HEK293 (cell line): ENCODE measurements around the gene MIEF2.

Experiments used
- GLIS1 ChIP-seq: fragments of 450-650 bp; formaldehyde crosslinking; IDR thresholded peaks from 2 replicates; pipeline ENCODE4 v1.5.1; 2016; ENCODE audit warnings: missing biosample characterization, missing genetic modification characterization
- GLIS2 ChIP-seq: fragments of 450-650 bp; formaldehyde crosslinking; IDR thresholded peaks from 2 replicates; pipeline ENCODE4 v1.5.1; 2016; ENCODE audit warnings: missing biosample characterization, missing genetic modification characterization
- KLF7 ChIP-seq: fragments of 450-650 bp; formaldehyde crosslinking; IDR thresholded peaks from 2 replicates; pipeline ENCODE4 v1.5.1; 2016; ENCODE audit warnings: missing biosample characterization, missing genetic modification characterization, borderline replicate concordance
- PRDM10 ChIP-seq: fragments of 450-650 bp; formaldehyde crosslinking; IDR thresholded peaks from 2 replicates; pipeline ENCODE4 v1.5.1; 2016; ENCODE audit warnings: missing biosample characterization, missing genetic modification characterization
- YY2 ChIP-seq: fragments of 450-650 bp; formaldehyde crosslinking; IDR thresholded peaks from 2 replicates; pipeline ENCODE4 v1.5.1; 2016; ENCODE audit warnings: missing biosample characterization, missing genetic modification characterization
- ZBTB48 ChIP-seq: fragments of 450-650 bp; formaldehyde crosslinking; IDR thresholded peaks from 2 replicates; pipeline ENCODE4 v1.5.1; 2016; ENCODE audit warnings: missing biosample characterization, missing genetic modification characterization
- ZFP69B ChIP-seq: fragments of 450-650 bp; formaldehyde crosslinking; IDR thresholded peaks from 2 replicates; pipeline ENCODE4 v1.5.1; 2016; ENCODE audit warnings: missing biosample characterization, missing genetic modification characterization
- ZNF155 ChIP-seq: fragments of 450-650 bp; formaldehyde crosslinking; IDR thresholded peaks from 2 replicates; pipeline ENCODE4 v1.5.1; 2016; ENCODE audit warnings: missing biosample characterization, missing genetic modification characterization
- ZNF18 ChIP-seq: fragments of 450-650 bp; formaldehyde crosslinking; IDR thresholded peaks from 2 replicates; pipeline ENCODE4 v1.5.1; 2016; ENCODE audit warnings: missing biosample characterization, missing genetic modification characterization
- ZNF184 ChIP-seq: fragments of 450-650 bp; IDR thresholded peaks from 2 replicates; pipeline ENCODE4 v1.5.1; 2018; ENCODE audit warnings: missing biosample characterization, mild to moderate bottlenecking, missing genetic modification characterization
- ZNF2 ChIP-seq: fragments of 450-650 bp; formaldehyde crosslinking; IDR thresholded peaks from 2 replicates; pipeline ENCODE4 v1.5.1; 2016; ENCODE audit warnings: missing biosample characterization, missing genetic modification characterization
- ZNF24 ChIP-seq: fragments of 450-650 bp; formaldehyde crosslinking; IDR thresholded peaks from 2 replicates; pipeline ENCODE4 v1.5.1; 2016; ENCODE audit warnings: missing biosample characterization, missing genetic modification characterization
- ZNF248 ChIP-seq: fragments of 450-650 bp; formaldehyde crosslinking; IDR thresholded peaks from 2 replicates; pipeline ENCODE4 v1.5.1; 2017; ENCODE audit warnings: missing biosample characterization, missing genetic modification characterization
- ZNF274 ChIP-seq, 2 experiments: fragments of 200-500 bp in 1 of 2; fragments of 450-650 bp in 1 of 2; sonication (Bioruptor generic) in 1 of 2; formaldehyde crosslinking in 1 of 2; IDR thresholded peaks; 2 replicates each; pipeline versions ENCODE4 v1.5.1 to v1.6.1; 2014 to 2016; ENCODE audit warnings: borderline replicate concordance in 1 of 2, inconsistent platforms in 1 of 2, low read length in 1 of 2, missing biosample characterization in 1 of 2, missing genetic modification characterization in 1 of 2
- ZNF292 ChIP-seq: fragments of 450-650 bp; formaldehyde crosslinking; IDR thresholded peaks from 2 replicates; pipeline ENCODE4 v1.5.1; 2016; ENCODE audit warnings: low read depth, missing biosample characterization, missing genetic modification characterization, borderline replicate concordance
- ZNF394 ChIP-seq: fragments of 450-650 bp; formaldehyde crosslinking; IDR thresholded peaks from 2 replicates; pipeline ENCODE4 v1.5.1; 2016; ENCODE audit warnings: missing biosample characterization, missing genetic modification characterization, mild to moderate bottlenecking, moderate library complexity, borderline replicate concordance
- ZNF514 ChIP-seq: fragments of 450-650 bp; formaldehyde crosslinking; IDR thresholded peaks from 2 replicates; pipeline ENCODE4 v1.5.1; 2016; ENCODE audit warnings: missing biosample characterization, missing genetic modification characterization
- ZNF529 ChIP-seq: fragments of 450-650 bp; formaldehyde crosslinking; IDR thresholded peaks from 2 replicates; pipeline ENCODE4 v1.5.1; 2017; ENCODE audit warnings: missing genetic modification characterization, missing biosample characterization; ENCODE audit not compliant: insufficient replicate concordance
- ZSCAN30 ChIP-seq: fragments of 450-650 bp; IDR thresholded peaks from 2 replicates; pipeline ENCODE4 v1.5.1; 2018; ENCODE audit warnings: missing biosample characterization, mild to moderate bottlenecking, missing genetic modification characterization, moderate library complexity
- TF ChIP-seq, protein P1 (sequence below): fragments of 450-650 bp; formaldehyde crosslinking; IDR thresholded peaks from 2 replicates; pipeline ENCODE4 v1.5.1; 2017; ENCODE audit warnings: missing biosample characterization, missing genetic modification characterization
- TF ChIP-seq, protein P2 (sequence below): fragments of 450-650 bp; IDR thresholded peaks from 2 replicates; pipeline ENCODE4 v1.5.1; 2018; ENCODE audit warnings: missing biosample characterization, mild to moderate bottlenecking, missing genetic modification characterization
- TF ChIP-seq, protein P3 (sequence below): fragments of 450-650 bp; formaldehyde crosslinking; optimal IDR thresholded peaks from 2 replicates; pipeline ENCODE3; 2016; ENCODE audit warnings: missing biosample characterization, mild to moderate bottlenecking, missing genetic modification characterization
- TF ChIP-seq, protein P4 (sequence below): fragments of 450-650 bp; formaldehyde crosslinking; IDR thresholded peaks from 2 replicates; pipeline ENCODE4 v1.5.1; 2016; ENCODE audit warnings: missing biosample characterization, missing genetic modification characterization

Gene MIEF2

DNA sequence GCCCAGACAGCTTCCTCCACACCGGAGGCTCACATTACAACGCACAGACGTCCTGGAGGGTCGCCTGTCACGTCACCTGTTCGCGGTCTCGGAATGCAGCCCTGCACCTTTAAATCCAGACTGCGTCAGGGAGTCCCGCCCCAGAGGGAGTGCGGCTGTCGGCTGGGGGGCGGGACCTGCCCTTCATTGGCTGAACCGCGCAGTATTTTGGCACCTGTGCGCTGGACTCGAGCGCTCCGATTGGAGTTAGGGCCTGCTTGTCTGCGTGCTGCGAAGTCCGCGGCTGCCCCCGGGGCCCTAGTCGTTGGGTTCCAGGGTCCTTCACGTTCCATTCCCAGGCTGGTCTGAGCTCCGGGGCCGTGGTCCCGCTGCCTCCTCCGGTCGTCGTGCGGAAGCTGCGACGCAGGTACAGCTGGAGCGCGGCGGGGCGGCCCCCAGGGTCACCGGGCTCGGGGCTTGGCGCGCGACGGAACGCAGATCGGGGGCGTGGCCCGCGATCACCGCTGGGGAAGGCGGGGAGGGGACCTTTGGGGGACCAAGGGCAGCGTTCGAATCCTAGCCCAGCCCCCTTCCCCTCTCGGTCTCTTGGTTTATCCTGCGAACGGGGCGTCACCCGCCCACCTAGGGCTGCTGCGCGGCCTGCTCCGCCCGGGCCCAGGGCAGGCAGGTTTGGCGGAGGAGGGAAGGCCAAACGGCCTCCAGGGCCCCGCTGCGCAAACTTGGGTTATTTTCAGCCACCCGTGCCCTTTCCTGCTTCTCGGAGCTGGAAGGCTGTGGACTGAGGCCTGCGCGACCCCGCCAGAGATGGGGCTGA, at the start of gene MIEF2 (continued):
- TF ChIP-seq, protein P1, sequence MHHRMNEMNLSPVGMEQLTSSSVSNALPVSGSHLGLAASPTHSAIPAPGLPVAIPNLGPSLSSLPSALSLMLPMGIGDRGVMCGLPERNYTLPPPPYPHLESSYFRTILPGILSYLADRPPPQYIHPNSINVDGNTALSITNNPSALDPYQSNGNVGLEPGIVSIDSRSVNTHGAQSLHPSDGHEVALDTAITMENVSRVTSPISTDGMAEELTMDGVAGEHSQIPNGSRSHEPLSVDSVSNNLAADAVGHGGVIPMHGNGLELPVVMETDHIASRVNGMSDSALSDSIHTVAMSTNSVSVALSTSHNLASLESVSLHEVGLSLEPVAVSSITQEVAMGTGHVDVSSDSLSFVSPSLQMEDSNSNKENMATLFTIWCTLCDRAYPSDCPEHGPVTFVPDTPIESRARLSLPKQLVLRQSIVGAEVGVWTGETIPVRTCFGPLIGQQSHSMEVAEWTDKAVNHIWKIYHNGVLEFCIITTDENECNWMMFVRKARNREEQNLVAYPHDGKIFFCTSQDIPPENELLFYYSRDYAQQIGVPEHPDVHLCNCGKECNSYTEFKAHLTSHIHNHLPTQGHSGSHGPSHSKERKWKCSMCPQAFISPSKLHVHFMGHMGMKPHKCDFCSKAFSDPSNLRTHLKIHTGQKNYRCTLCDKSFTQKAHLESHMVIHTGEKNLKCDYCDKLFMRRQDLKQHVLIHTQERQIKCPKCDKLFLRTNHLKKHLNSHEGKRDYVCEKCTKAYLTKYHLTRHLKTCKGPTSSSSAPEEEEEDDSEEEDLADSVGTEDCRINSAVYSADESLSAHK = no peak
- TF ChIP-seq ZSCAN30 = no peak
- peak; percentile 90; the same call in 1 of the 2 replicates for TF ChIP-seq KLF7 (tag by site-specific recombination)
- no peak for TF ChIP-seq ZNF274 (IDR thresholded peaks at IDR 0.05; ENCODE audit: low read length)
- no peak for TF ChIP-seq ZNF274 (tag by site-specific recombination; IDR thresholded peaks at IDR 0.05; ENCODE audit: borderline replicate concordance)
- TF ChIP-seq ZBTB48 = peak; percentile 83
- no peak for TF ChIP-seq ZNF24 (tag by site-specific recombination)
- no peak for TF ChIP-seq ZNF248
- TF ChIP-seq ZNF394 (tag by site-specific recombination) = no peak
- TF ChIP-seq, protein P2, sequence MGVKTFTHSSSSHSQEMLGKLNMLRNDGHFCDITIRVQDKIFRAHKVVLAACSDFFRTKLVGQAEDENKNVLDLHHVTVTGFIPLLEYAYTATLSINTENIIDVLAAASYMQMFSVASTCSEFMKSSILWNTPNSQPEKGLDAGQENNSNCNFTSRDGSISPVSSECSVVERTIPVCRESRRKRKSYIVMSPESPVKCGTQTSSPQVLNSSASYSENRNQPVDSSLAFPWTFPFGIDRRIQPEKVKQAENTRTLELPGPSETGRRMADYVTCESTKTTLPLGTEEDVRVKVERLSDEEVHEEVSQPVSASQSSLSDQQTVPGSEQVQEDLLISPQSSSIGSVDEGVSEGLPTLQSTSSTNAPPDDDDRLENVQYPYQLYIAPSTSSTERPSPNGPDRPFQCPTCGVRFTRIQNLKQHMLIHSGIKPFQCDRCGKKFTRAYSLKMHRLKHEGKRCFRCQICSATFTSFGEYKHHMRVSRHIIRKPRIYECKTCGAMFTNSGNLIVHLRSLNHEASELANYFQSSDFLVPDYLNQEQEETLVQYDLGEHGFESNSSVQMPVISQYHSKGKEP (tag by site-specific recombination) = no peak
- TF ChIP-seq, protein P3, sequence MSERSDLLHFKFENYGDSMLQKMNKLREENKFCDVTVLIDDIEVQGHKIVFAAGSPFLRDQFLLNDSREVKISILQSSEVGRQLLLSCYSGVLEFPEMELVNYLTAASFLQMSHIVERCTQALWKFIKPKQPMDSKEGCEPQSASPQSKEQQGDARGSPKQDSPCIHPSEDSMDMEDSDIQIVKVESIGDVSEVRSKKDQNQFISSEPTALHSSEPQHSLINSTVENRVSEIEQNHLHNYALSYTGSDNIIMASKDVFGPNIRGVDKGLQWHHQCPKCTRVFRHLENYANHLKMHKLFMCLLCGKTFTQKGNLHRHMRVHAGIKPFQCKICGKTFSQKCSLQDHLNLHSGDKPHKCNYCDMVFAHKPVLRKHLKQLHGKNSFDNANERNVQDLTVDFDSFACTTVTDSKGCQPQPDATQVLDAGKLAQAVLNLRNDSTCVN (tag by site-specific recombination) = peak; percentile 89
- TF ChIP-seq YY2 (tag by site-specific recombination) = no peak
- peak; percentile 44 for TF ChIP-seq ZFP69B (tag by site-specific recombination)
- TF ChIP-seq ZNF18 (tag by site-specific recombination) = no peak
- peak; percentile 99 for TF ChIP-seq GLIS2 (tag by site-specific recombination)
- TF ChIP-seq ZNF514 (tag by site-specific recombination) = no peak
- no peak for TF ChIP-seq ZNF292 (tag by site-specific recombination)
- TF ChIP-seq ZNF529 (tag by site-specific recombination) = no peak
- TF ChIP-seq PRDM10 (tag by site-specific recombination) = peak; percentile 97
- 0 out of 2 replicates have a peak, but pooled peaks have one; percentile 35 for TF ChIP-seq ZNF184
- no peak for TF ChIP-seq ZNF155 (tag by site-specific recombination)
- TF ChIP-seq, protein P4, sequence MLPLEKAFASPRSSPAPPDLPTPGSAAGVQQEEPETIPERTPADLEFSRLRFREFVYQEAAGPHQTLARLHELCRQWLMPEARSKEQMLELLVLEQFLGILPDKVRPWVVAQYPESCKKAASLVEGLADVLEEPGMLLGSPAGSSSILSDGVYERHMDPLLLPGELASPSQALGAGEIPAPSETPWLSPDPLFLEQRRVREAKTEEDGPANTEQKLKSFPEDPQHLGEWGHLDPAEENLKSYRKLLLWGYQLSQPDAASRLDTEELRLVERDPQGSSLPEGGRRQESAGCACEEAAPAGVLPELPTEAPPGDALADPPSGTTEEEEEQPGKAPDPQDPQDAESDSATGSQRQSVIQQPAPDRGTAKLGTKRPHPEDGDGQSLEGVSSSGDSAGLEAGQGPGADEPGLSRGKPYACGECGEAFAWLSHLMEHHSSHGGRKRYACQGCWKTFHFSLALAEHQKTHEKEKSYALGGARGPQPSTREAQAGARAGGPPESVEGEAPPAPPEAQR (tag by site-specific recombination) = no peak
- TF ChIP-seq GLIS1 = peak; percentile 48; the same call in 1 of the 2 replicates
- TF ChIP-seq ZNF2 = 0 out of 2 replicates have a peak, but pooled peaks have one; percentile 28
